ENCODE results near the gene TMEM44. TPM values are rescaled to one million over a fixed set of nuclear protein-coding genes. Genes with fewer than 3 reads are reported as not detected.
A peak's percentile ranks its signal among the peaks of the same experiment; 100 is the strongest.

The TMEM44 gene
- total RNA-seq, 1 experiment from 2014 or later: 70.1 TPM

DNA sequence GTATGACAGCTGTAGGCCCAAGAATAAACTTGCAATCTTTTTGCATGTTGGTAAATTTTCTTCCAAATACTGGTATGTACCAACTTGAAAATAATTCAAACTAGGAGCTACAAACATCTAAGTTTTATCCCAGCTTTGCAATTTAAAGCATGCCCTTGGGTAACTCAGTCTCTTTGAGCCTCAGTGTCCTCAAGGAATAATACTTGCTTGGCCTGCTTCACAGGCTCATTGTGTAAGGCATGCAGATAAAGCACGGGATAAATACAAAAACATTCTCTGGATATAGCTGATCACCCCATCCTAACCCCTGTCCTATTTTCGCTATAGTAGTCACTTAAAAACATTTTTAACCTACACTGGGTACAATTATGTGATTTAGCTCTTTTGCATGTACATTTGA is 9.6 kb upstream of the TMEM44 start:
- ChIA-PET POLR2A (no interaction called here), CTCF (interaction anchor here (0.6 kb wide), 1 partner anchor 28 kb away, joined by 7 read pairs; no protein-coding TSS in a partner anchor)
- Histone ChIP-seq H3K36me3 (ENCODE audit: control insufficient read depth, insufficient read depth, low read length) (peaks cover 43% of the 10 kb centered on the region), H3K4me1 (ENCODE audit: control insufficient read depth, insufficient read depth, low read length) (no peaks in the 10 kb centered on the region), H3K27me3 (ENCODE audit: control insufficient read depth, insufficient read depth, low read length) (no peaks in the 10 kb centered on the region), H3K9me3 (ENCODE audit: control insufficient read depth, insufficient read depth, low read depth, low read length) (no peaks in the 10 kb centered on the region), H3K4me3 (ENCODE audit: low read depth in 2 of 2, low read length in 2 of 2) (no peak overlapping the region), H3K27ac (ENCODE audit: low read length) (no peak overlapping the region)
- TF ChIP-seq SIN3A (IDR thresholded peaks at IDR 0.05; ENCODE audit: borderline replicate concordance, insufficient read depth, low read depth, low read length) (no peak), TCF7L2 (IDR thresholded peaks at IDR 0.05; ENCODE audit: low read depth, low read length) (no peak)
- TF ChIP-seq, protein P1, sequence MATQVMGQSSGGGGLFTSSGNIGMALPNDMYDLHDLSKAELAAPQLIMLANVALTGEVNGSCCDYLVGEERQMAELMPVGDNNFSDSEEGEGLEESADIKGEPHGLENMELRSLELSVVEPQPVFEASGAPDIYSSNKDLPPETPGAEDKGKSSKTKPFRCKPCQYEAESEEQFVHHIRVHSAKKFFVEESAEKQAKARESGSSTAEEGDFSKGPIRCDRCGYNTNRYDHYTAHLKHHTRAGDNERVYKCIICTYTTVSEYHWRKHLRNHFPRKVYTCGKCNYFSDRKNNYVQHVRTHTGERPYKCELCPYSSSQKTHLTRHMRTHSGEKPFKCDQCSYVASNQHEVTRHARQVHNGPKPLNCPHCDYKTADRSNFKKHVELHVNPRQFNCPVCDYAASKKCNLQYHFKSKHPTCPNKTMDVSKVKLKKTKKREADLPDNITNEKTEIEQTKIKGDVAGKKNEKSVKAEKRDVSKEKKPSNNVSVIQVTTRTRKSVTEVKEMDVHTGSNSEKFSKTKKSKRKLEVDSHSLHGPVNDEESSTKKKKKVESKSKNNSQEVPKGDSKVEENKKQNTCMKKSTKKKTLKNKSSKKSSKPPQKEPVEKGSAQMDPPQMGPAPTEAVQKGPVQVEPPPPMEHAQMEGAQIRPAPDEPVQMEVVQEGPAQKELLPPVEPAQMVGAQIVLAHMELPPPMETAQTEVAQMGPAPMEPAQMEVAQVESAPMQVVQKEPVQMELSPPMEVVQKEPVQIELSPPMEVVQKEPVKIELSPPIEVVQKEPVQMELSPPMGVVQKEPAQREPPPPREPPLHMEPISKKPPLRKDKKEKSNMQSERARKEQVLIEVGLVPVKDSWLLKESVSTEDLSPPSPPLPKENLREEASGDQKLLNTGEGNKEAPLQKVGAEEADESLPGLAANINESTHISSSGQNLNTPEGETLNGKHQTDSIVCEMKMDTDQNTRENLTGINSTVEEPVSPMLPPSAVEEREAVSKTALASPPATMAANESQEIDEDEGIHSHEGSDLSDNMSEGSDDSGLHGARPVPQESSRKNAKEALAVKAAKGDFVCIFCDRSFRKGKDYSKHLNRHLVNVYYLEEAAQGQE (IDR thresholded peaks at IDR 0.05; ENCODE audit: insufficient read depth in 1 of 2, low read depth in 2 of 2, low read length in 1 of 2): no peak
- DNase-seq (ENCODE audit: low read depth, low spot score) (no peak), ATAC-seq (no peak)
- no TSS peak for BruUV-seq (replicated peaks)
- intact Hi-C loops (cut with micrococcal nuclease; ENCODE audit: unreplicated experiment): no loop called here
- in situ Hi-C loops (cut with HindIII; ENCODE audit: low pct_unique_long_range_greater_than_20kb, low sequenced_read_pairs): no loop called here

DNA sequence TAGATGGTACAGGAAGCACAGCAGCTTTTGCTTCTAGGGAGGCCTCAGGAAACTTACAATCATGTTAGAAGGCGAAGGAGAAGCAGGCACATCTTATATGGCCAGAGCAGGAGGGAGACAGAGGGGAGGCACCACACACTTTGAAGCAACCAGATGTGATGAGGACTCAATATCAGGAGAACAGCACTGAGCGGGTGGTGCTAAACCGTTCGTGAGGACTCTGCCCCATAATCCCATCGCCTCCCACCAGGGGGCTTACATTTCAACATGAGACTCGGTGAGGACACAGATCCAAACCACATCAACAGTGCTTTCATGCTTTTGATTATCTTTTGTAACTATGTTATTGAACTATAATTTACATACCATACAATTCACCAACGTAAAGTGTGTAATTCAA is 7.6 kb upstream of the TMEM44 start:
- Histone ChIP-seq H3K4me3 (ENCODE audit: low read depth in 2 of 2, low read length in 2 of 2) (no peak overlapping the region), H3K27ac (ENCODE audit: low read length) (no peak overlapping the region), H3K36me3 (ENCODE audit: control insufficient read depth, insufficient read depth, low read length) (peaks cover 32% of the 10 kb centered on the region), H3K4me1 (ENCODE audit: control insufficient read depth, insufficient read depth, low read length) (no peaks in the 10 kb centered on the region), H3K9me3 (ENCODE audit: control insufficient read depth, insufficient read depth, low read depth, low read length) (no peaks in the 10 kb centered on the region), H3K27me3 (ENCODE audit: control insufficient read depth, insufficient read depth, low read length) (no peaks in the 10 kb centered on the region)
- in situ Hi-C loops (cut with HindIII; ENCODE audit: low pct_unique_long_range_greater_than_20kb, low sequenced_read_pairs): no loop called here
- TF ChIP-seq, protein P2, sequence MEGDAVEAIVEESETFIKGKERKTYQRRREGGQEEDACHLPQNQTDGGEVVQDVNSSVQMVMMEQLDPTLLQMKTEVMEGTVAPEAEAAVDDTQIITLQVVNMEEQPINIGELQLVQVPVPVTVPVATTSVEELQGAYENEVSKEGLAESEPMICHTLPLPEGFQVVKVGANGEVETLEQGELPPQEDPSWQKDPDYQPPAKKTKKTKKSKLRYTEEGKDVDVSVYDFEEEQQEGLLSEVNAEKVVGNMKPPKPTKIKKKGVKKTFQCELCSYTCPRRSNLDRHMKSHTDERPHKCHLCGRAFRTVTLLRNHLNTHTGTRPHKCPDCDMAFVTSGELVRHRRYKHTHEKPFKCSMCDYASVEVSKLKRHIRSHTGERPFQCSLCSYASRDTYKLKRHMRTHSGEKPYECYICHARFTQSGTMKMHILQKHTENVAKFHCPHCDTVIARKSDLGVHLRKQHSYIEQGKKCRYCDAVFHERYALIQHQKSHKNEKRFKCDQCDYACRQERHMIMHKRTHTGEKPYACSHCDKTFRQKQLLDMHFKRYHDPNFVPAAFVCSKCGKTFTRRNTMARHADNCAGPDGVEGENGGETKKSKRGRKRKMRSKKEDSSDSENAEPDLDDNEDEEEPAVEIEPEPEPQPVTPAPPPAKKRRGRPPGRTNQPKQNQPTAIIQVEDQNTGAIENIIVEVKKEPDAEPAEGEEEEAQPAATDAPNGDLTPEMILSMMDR (IDR thresholded peaks at IDR 0.05): no peak; the same call in 1 of the 2 replicates
- no peak for TF ChIP-seq TCF7L2 (IDR thresholded peaks at IDR 0.05; ENCODE audit: low read depth, low read length)
- TF ChIP-seq, protein P1 (IDR thresholded peaks at IDR 0.05; ENCODE audit: insufficient read depth in 1 of 2, low read depth in 2 of 2, low read length in 1 of 2): no peak
- no peak for TF ChIP-seq SIN3A (IDR thresholded peaks at IDR 0.05; ENCODE audit: borderline replicate concordance, insufficient read depth, low read depth, low read length)
- TF ChIP-seq POLR2AphosphoS5 (IDR thresholded peaks at IDR 0.05; ENCODE audit: low read depth, low read length): no peak
- DNase-seq (ENCODE audit: low read depth, low spot score) (no peak), ATAC-seq (peak; percentile 52; the same call in 1 of the 2 replicates)
- BruUV-seq (replicated peaks): TSS peak; percentile 80
- intact Hi-C loops (cut with micrococcal nuclease; ENCODE audit: unreplicated experiment): no loop called here
- CTCF ChIA-PET: no interaction called here
- POLR2A ChIA-PET: no interaction called here
